Activated CD8-positive, alpha-beta memory T cell treated with anti-CD3 and anti-CD28 coated beads for 24 hours (primary cell): Measurements from ENCODE around the gene NUP58.

Source experiments
- DNase-seq: peaks from one replicate; pipeline ENCODE4 v3.0.0-alpha.2; 2020

Gene NUP58

GRCh38 chr13:25378528-25378927, 77.1 kb downstream of the NUP58 start:
- DNase-seq: no peak

GRCh38 chr13:25379011-25379410, 77.6 kb downstream of the NUP58 start:
- no peak for DNase-seq

GRCh38 chr13:25380082-25380481, 78.7 kb downstream of the NUP58 start:
- no peak for DNase-seq

GRCh38 chr13:25380741-25381324, 79.4 kb downstream of the NUP58 start:
- DNase-seq: no peak

GRCh38 chr13:25384758-25385410, 83.5 kb downstream of the NUP58 start:
- no peak for DNase-seq

- DNase-seq: no peak
Measured at GRCh38 chr13:25391932-25392331, 90.5 kb downstream of the NUP58 start.
